HG02678 (cell line): ENCODE results near the gene FAM219A.
"Not testable (repeated sequence)": the region's sequence is repeated elsewhere in the genome, so short reads cannot be mapped to it uniquely, and the experiment has no call there.

Experiments
- ATAC-seq: cut with Tn5 transposase; IDR thresholded peaks from one replicate; pipeline ENCODE4 v1.9.1; 2021; ENCODE audit warnings: mild to moderate bottlenecking, moderate library complexity; ENCODE audit not compliant: unreplicated experiment

Gene FAM219A

DNA sequence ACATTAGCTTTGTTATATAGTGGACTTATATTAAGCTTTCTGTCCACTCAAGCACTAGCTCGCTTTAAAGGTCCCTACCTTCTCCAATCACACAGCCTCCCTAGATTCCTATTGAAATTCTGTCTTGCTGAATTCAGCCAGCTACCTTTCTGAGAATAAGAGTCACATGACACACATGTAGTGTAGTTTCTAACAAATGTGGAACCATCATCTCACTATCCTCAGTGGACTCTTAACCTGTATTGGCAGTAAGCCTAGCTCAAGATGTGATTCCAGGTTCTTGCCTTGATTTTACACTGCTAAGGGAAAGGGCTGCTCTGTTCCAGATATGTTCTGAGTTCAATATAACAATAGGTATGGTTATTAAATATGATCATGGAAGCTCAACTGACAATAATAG, 11.4 kb downstream of the FAM219A start:
- ATAC-seq = no peak

DNA sequence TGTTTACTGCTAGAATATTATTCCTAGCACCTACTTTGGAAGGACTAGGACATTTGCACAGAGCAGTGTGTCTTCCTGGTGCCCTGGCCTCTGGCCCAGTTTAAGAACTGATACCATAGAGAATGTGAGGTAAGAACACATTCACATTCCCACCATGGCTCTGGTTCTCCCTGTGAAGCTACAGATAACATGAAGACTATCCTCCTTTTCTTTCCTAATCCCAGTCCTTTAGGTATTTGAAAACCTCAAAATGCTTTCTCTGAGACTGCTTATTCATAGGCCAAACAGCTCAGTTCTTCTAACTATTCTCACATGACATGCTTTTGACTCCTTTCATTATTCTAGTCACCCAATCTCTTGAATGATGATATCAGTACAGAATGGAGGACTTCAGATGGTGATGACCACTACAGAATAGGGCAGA, 11.9 kb downstream of the FAM219A start:
- no peak for ATAC-seq

DNA sequence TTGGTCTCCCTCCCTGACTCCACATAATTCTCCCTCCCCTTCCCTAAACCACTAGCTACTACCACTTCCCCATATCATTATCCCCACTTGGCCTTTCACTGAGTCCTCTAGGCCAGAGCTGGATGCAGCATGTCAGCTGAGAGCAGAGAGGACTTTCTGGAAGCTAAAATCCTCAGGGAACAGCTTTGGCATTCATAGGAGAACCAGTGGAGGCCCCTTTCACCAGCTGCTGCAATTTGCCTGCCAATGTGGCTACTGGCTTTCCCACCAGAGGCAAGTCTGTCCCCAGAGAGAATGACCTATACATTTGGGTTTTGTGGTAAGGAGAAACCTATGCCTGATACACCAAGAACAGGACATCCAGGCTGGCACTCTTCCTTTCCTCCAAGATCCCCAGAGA, 14.4 kb downstream of the FAM219A start:
- no peak for ATAC-seq

DNA sequence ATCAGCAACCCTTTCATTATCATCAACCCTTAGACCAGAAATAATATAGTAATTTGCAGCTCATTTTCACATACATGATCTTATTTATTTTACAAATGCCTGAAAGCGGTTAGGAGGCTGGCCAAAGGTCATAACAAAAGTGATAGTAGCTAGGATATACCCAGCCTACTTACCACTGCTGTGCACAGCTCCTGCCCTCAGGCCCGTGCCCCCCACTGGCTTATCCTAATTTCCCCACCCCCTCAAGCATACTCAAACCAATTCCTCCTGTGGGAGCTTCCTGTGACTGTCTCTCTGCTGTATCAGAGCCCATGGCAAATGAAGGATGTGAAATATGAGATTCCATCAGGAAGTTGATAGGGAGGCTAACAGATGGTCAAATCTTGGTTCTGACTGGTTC, 14.8 kb downstream of the FAM219A start:
- ATAC-seq = no peak

DNA sequence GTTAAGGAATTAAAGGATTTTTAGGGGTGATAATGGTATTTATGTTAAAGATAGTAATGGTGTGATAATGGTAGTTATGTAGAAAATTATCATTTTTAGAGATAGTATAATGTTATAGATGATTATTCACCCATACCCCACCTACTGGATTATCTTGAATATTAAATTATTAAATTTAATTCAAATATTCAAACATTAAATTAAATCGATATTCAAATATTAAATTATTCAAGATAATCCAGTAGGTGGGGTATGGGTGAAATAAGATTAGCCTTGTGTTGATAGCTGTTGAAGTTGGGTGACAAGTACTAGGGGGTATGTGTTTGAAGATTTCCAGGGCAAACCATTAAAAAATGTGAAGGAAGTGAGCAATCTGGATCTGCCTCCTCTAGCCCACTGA, 15.6 kb downstream of the FAM219A start:
- ATAC-seq = no peak

DNA sequence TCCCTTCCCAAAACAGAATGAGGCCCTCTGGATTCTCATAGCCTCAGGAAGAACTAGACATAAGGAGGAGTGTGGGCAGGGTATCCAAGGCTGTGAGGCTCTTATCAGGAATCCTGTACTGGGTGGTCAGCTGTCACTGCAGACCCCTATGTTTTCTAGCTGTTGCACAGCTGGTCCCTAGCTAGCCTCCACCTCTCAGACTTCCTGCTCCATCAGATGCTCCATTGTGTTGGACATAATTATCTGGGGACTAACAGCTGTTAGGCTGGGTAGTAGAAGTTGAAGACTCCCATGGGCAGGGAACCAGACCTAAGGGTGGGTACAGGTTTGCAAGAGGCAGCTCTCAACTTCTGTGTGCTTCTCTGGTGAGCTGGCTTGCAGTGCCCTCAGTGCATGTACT, 18.4 kb downstream of the FAM219A start:
- ATAC-seq = no peak

DNA sequence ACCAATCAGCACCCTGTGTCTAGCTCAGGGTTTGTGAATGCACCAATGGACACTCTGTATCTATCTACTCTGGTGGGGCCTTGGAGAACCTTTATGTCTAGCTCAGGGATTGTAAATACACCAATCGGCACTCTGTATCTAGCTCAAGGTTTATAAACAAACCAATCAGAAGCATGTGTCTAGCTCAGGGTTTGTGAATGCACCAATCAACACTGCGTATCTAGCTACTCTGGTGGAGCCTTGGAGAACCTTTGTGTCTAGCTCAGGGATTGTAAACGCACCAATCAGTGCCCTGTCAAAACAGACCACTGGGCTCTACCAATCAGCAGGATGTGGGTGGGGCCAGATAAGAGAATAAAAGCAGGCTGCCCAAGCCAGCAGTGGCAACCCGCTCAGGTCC, 19.9 kb downstream of the FAM219A start:
- not testable (repeated sequence) for ATAC-seq

DNA sequence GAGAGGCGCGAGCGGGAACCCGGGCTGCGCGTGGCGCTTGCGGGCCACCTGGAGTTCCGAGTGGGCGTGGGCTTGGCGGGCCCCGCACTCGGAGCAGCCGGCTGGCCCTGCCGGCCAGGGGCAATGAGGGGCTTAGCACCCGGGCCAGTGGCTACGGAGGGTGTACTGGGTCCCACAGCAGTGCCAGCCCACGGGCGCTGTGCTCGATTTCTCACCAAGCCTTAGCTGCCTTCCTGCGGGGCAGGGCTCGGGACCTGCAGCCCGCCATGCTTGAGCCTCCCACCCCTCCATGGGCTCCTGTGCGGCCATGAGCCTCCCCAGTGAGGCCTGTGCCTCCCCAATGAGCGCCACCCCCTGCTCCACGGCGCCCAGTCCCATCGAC, 20.5 kb downstream of the FAM219A start:
- not testable (repeated sequence) for ATAC-seq

DNA sequence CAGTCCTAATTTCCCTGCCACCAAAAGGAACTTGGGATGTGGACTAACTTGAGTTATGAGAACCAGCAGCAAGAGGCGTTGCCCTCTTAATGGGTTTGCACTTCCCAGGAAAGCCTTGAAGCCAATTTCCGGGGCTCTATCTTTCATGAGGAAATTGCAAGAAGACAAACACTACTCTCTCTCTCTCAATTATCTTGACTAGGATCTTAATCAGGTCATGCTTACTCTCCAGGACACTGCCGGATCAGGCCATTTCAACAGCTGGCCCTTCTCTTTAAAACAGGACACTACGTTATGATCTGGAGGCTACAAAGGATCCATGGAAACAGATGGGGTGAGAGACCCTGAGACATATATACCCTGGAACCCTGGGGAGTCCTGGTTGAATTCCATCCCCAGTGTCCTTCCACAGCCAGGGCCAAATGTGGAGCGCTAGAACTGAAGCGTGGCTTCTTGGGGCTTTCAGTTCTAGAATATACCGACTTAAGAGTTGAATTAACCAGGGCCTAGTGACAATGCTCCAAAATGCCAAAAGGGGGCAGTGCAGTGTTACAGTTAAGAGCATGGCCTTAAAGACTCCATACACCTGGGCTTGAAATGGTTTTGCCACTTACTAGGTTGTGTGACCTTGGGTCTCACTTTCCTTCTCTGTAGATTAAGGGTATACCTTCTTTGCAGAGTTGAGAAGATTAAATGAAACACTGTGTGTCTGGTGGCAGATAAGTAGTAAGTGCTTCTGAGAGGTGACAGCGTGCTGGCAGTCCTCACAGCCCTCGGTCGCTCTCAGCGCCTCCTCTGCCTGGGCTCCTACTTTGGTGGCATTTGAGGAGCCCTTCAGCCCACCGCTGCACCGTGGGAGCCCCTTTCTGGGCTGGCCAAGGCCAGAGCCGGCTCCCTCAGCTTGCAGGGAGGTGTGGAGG, 21.1 kb downstream of the FAM219A start:
- peak; percentile 50 for ATAC-seq

DNA sequence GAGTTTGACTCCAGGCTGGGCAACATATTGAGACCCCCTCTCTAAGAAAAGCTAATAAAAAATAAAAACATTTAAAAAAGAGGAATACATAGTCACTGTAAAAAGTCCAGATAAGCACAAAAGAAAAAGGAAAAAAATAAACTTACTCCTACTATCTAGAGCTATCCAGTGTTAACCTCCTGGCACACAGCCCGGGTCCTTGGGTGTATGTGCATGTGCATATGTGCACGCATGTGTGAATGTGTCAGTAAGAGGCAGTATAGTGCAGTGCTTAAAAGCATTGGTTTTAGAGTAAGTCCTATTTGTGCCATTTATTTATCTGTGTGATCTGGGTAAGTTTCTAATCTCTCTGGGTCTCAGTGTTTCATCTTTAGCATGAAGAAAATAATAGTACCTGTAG, 26.7 kb downstream of the FAM219A start:
- ATAC-seq = no peak

DNA sequence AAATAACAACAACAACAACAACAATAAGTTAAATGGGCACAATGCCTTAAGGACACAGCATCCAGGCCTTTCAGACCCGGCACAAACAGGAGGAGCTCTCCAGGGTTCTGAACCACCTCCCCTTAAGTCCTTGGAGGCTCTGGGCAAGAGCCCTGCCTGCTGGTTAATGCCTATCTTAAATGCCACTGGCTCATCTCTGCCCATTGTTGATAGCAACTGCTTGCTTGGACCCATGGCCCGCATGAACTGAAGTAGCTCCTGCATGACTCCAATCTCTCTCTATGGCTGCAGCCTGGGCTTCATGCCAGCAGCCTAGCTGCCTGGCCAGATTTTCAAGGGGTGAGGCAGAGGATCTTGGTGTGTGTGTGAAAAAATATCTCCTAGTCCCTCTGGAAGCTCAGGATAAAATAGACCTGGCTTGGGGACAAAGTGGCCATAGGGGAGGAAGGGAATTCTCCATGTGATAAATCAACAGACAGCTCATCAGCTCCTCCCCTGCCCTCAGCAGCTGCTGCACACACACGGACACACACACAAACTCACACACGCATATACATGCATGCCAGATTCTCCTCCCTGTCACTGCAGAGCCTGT, 27.4 kb downstream of the FAM219A start:
- no peak for ATAC-seq

DNA sequence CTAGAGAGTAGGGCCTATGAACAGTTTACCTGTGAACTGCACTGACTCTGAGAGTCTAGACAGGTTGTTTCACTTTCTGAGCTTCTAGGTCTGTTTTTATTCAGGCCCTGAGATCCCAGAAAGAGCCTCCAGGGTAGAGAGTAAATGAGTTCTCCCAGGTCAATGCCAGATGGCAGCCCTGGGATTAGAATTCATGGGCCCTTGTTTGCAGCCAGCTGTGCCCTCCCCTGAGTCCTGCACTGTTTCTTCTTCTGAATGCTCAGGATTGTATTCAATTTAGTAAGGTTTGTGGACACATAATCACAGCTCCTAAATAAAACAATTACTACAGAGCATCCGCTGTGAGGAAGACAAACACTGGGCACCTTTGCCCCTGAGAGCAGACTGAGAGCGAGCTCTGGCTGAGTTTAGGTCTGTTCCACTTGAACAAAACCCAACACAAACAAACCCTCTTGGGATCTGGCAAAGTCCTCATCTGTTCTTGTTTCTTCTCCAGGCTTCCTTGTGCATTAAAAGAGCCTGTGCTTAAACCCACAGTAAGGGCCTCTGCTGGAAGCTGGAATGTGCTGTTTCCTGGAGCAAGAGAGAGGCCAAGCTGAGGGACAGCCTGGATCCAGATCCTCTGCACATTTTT, 29.9 kb downstream of the FAM219A start:
- no peak for ATAC-seq

DNA sequence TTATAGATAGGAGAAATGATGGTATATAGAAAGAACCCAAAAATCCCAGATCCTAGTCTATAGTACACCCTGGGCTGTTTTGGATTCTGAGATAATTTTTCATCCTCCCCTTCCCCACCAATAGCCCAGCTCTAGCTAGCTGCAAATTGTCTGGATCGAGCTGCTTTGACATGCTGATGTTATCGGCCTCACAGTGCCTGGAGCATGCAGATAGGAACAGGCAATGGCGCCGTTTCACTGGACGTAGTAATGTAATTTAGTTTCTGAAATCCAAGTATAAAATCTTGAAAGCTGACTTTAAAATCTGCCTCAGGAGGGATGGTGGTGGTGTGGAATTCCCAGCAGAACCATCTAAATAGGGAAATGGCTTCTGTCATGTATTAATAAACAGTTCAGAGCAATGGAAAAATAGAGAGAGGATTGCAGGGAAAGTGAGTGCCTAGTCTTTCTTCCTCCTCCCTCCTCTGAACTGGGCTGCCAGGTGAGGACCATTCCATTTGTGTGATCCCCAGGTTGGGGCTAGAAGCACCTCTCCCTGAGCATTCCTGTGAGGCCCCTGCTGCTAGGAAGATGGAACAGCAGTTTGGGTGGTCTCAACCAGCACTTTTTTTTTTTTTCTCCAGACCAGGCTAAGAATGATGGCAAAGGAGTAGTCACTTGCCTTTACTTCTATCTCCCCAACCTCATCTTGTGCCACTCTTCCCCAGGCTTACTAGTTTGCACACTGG, 31.9 kb downstream of the FAM219A start:
- ATAC-seq = no peak

DNA sequence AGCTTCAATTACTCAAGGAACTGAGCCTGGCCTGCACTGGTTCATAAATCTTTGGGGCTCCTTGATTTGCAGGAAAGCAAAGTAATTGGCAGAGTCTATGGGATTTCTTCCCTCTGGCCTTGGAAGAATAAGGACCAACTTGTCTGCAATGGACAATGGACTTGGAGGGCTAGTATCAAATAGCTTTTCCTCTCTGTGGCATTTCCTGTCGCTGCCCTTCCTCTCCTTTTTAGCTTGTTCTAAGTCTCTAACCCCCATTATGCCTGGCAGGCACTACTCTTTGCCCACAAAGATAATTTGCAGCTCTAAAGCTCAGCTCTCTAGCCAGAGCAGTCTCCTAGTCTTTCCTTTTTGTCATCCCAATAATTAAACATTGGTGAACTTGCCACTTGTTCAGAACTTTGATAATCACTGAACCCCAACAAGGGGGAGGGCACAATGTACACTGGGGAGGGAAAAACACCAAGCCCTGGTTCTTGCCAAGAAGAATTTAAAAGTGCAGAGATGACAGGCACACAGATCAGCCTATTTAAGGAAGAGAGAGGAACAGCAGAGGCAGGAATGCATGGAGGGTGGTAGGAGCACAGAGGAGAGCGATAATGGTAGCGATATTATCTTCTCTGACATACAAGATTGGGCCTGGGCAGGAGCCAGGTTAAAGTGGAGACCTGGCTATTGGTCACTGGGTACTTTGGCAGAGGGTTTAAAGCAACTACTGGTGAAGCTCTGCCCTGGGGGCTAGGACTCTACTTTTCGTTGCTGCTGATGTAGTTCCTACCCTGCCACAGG, 38.5 kb downstream of the FAM219A start:
- ATAC-seq = no peak

DNA sequence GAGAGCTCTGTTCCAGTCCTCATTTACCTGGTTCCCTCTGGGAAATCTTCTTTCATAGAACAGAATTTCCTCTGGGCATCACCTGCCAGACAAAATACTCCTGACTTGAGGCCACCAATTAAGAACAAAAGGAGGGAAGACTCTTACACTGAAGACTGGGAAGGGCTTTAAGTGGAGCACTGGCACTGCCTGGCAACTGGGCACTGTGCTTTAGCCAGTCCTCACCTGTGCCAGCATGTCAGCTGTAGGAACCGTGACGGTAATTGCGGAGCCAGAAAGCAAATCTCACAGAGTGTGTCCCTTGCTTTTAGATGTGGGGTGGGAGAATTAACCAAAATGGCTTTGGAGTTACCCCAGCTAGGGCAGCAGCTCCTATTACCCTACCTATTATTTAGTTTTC, 40.6 kb downstream of the FAM219A start:
- no peak for ATAC-seq

DNA sequence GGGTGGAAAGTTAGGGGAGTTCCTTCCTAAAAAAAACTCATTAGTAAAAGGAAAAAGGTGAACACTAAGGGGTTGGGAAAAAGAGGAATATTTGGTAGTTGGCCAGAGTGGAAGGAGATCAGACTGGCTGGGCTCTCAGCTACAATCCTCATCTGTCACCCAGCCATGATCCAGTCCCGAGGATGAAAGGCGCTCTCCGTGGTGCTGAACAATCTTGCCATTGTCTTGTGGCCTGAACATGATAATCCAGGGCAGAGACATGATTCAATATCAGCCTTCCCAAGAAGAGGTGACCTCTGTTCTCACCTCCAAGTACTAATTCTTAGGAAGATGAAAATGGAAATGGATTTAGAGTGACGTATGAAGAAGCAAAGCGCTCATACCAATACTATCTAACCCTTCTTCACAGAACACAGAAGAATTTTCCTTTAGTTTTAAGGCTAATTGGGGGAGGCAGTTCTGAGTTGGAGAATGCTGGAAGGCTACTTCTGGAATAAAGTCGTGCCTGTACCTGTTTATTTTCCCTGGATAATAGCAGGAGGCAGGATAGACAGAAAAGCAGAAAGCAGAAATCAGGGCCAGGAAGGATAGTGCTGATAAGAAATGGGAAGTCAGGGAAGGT, 45.0 kb downstream of the FAM219A start:
- ATAC-seq = no peak

DNA sequence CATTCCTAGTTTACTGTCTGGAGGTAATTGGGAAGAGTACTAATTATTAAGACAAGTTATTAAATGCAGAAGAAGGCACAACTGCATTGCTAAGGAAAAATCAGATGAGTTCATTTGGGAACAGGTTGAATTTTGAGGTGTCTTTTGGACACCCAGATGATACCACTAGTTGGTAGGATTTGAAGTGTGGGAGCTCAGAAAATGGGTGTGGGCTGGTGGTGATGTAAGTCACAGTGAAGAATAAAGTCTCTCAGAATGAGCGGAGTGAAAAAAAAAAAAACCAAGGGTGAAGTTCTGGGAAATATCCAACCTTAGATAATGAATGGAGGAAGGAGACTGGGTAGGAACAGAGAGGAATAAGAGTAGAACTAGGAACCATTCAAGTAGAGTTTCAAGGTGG, 46.0 kb downstream of the FAM219A start:
- ATAC-seq = no peak

DNA sequence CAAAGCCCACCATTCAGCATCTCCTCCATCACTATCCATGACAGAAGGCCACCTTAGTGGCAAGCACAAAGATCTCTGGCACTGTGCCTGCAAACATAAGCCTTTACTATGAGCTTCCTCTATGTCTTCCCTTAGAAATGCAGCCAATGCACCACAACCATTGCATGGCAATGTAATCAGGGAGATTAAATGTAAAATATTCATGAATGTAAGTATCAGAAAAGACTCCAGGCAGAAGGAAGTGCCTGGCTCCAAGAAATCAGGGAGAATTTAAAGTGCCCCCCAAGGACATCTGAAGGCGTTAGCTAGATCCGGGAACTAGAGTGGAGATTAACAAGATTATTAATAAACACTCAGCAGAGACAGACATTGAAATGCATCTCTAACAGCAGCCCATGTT, 49.2 kb downstream of the FAM219A start:
- ATAC-seq = no peak

DNA sequence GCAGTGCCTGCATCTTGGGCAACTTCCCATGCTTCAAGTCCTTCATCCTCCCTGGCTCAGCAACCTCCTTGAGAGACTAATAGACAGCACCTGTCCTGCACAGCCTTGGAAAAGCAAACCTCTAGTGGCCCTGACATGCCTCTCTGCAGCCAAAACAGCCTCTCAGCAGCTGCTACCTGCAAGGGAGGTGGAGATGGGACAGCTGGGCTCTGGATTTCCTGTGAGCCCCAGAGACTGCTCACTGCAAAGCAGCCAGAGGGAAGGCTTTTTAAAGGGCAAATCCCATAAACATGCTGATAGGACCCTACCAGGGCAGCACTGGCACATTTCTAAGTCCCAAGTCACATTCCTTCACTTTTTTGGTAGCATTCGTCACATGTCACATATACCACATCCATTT, 50.2 kb downstream of the FAM219A start:
- ATAC-seq = no peak

DNA sequence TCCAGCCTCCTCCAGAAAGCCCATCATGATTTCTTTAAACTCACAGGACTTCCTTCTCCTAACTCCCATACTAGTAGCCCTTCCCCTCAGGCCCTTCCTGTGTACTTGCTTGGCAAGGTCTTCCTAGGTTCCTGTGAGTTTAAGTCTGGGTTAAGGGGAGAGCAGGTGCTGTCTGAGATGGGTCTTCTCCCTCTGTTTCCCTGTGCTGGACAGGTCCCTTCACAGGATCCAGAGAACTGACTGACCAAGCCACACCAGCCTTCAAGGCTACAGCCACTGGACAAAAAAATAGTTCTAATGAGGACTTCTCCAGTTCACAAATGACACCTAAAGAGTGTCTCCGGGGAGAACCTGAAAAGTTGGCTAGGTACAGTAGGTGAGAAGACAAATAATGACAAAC, 52.2 kb downstream of the FAM219A start:
- no peak for ATAC-seq
